ENCODE measurements around the gene IFT74.

IFT74 gene

DNA sequence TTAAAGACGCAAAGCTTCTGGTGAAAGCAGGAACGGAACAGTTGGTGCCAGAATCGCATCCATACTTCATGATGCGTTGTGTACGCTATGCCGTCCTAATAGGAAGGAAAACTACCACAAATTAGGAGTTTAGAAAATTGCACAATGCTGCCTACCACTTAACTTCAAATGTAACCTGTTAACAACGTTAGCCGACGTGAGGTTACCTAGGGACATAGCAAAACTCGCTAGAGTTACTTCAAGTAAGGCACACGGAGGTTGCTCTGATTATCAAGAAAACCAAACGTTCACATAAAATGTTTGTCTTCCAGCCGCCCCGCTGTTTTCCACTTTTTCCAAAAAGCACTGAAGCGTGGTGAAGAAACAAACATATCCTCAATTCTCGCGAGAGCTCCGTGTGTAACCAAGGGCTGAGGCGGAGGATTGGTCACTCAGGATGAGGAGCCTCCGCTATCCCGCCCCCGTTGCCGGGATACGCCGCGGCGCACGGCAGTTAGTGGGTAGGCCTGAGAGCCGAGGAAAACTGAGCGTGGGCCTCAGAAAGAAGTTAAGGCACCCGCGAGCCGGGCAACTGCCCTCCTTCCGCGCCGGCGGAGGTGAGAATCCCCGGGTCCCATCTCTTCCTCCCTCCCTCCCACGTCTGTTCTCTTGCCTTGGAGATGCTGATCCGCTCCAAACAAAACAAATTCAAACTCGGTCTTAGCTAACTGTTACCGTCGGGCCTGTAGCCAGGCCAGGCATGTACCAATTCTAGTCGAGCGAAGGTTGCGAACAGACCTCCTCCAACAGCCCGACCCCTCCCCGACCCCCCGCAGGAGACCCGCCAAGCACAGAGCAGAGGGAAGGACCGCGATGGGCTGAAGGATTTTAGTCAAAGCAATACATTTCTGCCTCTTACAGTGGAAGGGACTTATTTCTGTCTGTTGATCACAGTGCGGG lies at the start of gene IFT74:
IFT74 (plus strand) TSS at position 492 of the 939 bp plus-strand sequence. CDS start 5,556 bp downstream, outside the sequence.
- in situ Hi-C loops (cut with MboI; ENCODE audit: low sequenced_read_pairs): no loop called here

DNA sequence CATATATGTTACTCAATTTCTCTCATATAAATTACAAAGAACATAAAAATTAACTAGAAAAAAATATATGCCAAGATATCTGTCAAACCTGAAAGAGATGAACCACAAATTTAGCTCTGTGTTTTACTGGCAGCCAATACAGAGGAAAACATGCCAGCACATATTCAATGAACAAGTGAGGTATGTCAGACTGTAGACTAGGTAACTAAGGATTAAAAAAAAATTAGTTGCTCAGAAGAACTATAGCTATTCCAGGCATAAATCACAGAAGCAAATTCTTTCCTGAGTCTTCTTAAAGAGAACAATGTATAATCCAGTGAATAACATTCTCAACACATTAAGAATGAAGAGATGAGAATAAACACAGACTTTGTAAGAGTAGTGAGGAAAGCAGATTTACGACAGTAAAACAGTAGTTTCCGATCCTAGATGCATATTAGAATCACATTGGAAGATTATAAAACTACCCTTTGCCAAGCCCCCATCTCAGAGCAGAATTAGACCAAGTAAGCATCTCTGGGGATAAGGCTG lies 43.0 kb upstream of the IFT74 start:
- in situ Hi-C loops (cut with MboI; ENCODE audit: low sequenced_read_pairs): no loop called here

DNA sequence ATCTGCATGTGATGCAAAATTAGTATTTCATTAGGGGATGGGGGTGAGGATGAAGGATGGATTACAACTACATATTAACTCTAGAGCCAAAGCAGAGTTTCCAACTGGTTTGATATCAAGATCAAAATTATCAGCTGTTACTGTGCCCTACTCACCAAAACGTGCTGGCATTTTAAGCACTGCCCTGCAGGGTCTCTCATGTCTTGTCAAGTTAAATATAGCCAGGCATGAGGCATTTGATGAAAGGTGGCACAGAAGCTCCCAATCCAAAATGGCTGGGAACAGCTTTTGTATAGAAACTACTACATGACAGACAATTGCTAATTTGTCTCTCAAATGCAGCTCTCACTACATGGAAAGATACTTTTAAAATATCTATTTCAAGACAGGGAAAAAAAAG lies 36.5 kb upstream of the IFT74 start:
- in situ Hi-C loops (cut with MboI; ENCODE audit: low sequenced_read_pairs): no loop called here

DNA sequence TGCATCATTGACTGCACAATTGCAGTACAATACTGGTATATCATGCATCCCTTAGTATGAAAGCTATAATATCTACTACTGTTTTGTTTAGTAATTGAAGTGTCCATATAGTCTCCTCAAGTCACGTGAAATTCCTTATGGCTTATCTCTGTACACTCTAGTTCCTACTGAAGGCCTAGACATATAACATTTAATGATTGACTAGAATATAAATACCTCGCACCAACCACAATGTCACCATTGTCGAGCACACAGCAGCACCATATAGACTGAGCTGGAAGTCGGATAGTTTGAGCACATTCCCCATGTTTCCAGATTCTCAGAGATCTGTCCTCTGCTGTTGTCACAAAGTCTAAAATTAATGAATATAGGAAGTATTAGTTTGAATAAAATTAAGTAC lies 30.6 kb upstream of the IFT74 start:
- in situ Hi-C loops (cut with MboI; ENCODE audit: low sequenced_read_pairs): no loop called here

DNA sequence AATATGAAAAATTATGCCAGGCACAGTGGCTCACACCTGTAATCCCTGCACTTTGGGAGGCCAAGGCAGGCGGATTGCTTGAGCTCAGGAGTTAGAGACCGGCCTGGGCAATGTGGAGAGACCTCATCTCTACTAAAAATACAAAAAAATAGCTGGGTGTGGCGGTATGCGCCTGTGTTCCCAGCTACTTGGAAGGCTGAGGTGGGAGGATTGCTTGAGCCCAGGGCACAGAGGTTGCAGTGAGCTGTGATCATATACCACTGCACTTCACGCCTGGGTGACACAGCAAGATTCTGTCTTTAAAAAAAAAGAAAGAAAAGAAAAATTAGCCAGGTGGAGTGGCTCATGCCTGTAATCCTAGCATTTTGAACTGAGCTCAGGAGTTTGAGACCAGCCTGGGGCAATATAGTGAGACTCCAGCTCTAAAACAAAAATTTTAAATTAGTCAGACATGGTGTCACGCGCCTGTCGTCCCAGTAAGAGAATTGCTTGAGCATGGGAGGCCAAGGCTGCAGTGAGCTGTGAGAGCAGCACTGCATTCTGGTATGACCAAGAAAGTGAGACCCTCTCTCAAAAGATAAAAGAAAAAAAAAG lies 27.2 kb upstream of the IFT74 start:
- in situ Hi-C loops (cut with MboI; ENCODE audit: low sequenced_read_pairs): no loop called here

DNA sequence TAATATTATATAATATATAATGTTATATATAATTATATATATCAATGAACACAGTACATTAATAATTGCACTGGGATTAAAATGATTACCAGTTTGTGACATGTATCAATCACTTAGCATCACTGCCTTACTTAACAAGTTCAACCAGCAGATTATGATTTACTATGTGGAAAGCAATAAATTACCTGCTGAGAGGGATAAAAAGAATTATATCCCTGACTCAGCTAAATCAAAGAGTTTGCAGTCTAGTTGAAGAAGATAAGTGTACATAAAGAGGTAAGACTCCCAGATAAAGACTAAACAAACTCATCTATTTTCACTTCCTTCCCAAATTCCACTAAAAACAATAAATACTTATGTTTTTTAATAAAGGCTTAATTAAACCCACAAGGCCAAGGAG lies 20.4 kb upstream of the IFT74 start:
- in situ Hi-C loops (cut with MboI; ENCODE audit: low sequenced_read_pairs): no loop called here

DNA sequence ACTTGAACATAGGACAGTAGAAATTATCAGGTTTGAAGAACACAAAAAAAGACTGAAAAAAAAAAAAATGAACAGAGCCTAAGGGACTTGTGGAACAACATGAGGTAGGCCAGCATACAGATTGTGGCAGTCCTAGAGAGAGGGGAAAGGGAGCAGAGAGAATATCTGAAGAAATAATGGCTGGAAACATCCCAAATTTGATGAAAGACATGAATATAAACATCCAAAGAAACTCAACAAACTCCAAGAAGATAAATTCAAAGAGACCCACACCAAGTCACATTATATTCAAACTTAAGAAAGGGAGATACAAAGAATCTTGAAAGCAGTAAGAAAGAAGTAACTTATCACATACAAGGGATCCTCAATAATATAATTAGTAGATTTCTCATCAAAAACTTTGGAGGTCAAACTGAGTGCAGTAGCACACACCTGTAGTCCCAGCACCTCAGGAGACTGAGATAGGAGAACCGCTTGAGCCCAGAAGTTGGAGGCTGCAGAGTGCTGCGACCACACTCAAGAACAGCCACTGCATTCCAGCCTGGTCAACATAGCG lies 18.3 kb upstream of the IFT74 start:
- in situ Hi-C loops (cut with MboI; ENCODE audit: low sequenced_read_pairs): no loop called here

DNA sequence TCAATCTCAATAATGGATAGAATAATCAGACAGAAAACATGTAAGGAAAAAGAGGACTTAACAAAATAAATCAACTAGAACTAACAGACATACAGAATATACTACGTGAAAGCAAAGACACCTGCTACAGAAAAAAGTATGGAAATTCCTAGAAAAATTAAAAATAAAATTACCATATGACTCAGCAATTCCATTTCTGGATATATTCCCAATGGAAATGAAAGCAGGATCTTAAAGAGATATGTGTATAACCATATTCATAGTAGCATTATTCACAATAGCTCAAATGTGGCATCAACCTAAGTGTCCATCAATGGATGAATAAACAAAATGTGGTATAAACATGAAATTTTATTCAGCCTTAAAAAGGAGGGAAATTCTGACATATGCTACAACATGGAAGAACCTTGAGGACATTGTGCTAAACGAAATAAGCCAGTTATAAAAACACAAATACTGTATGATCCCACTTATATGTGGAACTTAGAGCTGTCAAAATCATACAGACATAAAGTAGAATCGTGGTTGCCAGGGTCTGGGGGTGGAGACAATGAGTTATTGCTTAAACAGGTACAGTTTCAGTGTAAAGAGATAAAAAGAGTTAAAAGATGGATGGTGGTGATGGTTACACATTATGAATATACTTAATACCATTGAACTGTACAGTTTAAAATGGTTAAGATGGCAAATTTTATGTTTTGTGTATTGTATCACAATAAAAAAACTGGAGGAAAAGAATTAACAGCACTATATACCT lies 16.1 kb upstream of the IFT74 start:
- in situ Hi-C loops (cut with MboI; ENCODE audit: low sequenced_read_pairs): no loop called here

DNA sequence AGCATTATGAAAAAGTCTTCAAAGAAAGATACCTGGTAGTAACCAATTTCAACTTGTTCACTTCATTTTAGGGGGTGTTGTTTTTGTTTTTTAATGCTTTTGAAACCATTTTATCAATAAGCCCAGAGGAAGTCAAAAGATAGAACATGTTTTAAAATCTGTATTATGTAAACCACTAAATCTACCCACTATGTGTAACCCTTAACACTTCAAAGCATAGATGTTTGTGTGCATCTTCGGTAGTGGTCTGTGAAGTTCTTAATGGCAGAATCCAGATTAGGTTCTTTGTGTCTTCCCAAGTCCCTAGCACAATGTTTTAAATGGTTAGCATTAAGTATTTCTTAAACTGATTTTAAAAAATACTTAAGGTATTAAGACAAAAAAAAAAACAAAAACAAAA lies 15.4 kb upstream of the IFT74 start:
- in situ Hi-C loops (cut with MboI; ENCODE audit: low sequenced_read_pairs): no loop called here

DNA sequence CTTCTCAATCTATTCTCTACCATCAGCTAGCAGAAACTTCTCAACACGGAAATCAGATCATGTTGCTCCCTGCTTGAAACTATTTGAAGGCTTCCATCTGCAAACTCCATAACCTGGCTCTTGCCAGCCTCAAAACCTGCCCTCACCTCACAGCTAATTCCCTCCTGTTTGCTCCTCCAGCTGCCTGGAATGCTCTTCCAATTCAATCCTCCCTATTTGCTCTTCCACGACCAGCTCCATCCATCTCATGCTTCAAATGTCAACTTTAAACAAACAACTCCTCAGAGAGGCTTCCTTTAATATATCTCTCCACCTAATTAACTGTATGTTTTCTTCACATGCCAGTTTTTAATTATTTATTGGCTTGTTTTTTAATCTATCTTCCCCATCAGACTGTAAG lies 10.6 kb upstream of the IFT74 start:
- in situ Hi-C loops (cut with MboI; ENCODE audit: low sequenced_read_pairs): no loop called here

DNA sequence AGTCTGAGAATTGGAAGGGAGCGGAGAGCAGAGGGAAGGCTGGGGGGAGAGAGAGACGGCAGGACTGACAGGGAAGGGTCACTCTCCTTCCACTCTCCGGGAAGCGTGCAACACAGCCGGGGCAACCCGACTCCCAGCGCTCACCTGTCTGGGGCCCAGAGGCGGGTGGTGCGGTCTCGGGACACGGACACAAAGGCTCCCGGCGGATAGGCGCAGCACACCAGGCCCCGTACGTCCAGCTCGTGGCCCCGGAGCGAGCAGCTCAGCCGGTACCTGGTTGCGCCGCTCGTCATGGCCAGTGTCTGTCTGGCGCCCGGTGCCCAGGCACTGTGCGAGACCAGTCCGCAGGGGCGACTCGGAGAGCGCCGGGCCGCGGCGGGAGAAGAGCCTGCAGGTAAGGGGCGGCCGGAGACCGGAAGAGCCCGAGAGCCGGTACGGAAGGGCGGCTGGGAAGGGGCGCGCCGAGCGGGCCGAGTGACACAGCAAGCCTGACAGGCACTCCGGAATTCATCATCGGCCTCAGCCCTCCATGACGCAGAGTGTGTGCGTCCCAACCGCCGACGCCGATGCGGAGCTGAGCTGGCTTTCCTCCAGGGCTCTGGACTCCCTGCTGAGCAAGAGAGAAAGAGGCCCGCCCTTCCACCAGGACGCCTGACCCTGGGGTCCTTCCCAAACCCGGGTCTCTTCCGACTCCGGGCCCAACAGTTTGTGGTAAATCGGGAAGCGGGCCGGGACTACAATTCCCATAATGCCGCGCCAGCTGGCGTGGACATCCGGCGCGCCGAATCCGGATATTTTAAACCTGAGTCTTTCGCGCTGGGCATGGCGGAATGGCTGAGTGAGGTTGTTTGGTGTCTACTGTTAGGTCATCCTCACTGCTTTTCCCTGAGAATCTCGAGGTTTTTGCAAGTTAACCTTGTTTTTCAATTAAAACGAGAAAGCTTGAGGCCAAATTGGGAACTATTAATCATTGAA lies 9.2 kb upstream of the IFT74 start, which contains the start of gene PLAA:
PLAA (minus strand) TSS at position 490 of the 975 bp plus-strand sequence; CDS start at position 293, 197 bp downstream.
- in situ Hi-C loops (cut with MboI; ENCODE audit: low sequenced_read_pairs): no loop called here

DNA sequence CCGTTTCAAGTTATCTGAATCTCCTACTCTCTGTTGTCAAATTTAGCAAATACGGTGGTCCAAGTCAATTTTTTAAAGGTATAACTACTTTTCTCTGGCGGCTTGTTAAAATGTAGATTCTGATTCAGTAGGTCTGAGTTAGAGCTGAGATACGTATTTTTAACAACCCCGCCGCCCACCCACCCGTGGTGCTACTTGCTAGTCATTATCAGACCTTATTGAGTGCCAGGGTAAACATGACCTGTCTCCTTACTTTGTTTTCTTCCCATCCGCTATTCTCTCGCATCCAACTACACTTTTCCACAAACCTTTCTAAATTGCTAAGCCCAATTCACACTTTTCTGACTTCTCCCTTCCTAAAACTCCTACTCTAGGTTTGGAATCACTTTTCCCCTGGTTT lies 8.5 kb upstream of the IFT74 start:
- in situ Hi-C loops (cut with MboI; ENCODE audit: low sequenced_read_pairs): no loop called here

DNA sequence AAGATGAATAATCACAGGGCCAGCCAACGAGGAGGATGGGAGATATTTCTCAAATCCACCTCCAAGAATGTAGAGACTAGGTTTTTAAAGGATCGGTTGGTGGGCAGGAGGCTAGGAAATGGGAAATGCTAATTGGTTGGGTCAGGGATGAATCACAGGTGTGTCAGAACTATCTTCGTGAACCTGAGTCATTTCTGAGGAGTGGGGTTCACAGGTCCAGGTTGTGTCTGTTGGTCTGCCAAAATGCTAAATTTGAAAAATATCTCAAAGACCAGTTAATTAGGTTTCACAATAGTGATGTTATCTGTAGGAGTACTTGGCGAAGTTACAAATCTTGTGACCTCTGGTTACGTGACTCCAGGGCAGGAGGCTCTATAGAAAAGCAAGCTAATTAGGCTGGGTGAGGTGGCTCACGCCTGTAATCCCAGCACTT lies 6.6 kb upstream of the IFT74 start:
- in situ Hi-C loops (cut with MboI; ENCODE audit: low sequenced_read_pairs): no loop called here

DNA sequence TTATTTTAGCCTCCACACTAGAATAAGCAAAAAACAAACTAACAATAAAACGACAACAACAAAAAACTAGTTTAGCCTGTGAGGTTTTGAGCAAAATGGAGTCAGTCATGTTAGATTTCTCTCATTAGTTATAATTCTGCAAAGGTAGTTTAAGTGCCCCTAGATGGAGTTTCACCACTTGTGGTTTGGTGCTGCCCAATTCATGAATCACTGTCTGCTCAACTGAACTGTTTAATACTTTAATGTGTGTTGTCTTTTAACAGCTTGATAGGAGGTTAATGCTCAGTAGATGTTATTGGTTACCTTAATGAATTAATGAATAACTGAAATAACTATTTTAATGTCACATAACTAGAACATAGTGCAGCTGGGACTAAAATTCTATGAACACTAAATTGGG lies 5.7 kb upstream of the IFT74 start:
- in situ Hi-C loops (cut with MboI; ENCODE audit: low sequenced_read_pairs): no loop called here

DNA sequence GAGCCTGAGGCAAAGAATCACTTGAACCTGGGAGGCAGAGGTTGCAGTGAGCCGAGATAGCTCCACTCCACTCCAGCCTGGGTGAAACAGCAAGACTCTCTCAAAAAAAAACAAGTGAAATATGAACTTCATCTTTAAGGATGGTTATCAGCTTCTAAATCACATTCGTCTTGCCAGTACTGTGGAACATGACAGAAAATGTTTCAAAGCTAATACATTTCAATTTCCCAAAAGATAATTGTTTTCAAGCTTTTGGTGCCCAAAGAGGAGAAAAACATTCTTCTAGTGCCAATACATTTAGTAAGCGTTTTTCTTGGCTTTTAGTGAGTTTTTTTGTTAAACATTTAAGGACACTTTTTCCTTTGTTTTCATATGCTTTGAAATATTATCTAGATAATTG lies 4.4 kb upstream of the IFT74 start:
- in situ Hi-C loops (cut with MboI; ENCODE audit: low sequenced_read_pairs): no loop called here

DNA sequence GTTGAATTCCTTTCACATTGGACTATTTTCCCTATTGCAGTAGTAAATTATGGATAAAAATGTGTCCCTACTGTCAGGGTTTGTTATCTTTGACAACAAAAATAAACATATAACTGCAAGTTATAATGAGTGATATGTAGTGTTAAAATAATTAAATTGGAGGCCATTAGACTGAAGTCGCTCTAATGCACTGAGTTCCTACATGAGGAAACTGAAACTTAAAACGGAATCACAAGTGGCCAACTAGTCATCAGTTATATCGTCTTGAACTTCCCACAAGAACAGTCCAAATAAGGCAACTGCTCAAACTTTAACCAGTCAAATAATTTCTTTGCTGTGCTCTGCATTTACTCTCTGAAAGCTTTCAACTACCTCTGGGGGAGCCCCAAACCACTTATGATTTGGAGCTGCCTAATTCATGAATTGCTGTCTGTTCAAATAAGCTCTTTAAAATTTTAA lies 2.1 kb upstream of the IFT74 start:
- in situ Hi-C loops (cut with MboI; ENCODE audit: low sequenced_read_pairs): no loop called here

DNA sequence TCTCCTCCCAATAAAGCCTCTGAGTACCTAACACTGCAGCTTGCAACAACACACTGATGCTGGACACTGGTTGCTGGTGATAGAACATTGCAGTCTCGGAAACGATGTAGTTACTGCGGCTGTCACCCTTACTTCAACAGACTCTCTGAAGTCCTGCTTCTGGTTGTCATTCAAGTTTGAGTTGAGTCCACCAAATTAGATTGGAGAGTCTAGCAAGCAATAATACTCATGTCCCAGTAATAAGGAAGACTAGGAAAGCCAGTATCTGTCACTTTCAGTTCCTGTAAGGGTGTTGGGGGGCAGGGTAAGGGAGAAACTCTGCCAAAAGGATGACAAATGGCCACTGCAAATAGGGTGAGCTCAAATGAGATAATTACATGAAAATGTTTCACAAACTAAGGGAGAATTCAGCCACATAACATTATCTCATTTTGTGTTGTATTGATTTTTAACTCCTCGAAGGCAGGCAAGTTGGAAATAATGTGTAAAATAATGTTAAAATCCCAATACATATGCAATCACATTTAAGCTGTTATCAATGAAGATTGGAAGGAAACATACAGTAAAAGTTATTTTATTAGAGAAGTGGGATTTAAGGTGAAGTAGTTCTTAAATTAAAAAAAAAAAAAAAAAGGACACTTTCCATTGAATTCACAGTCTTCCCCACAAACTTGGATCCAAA lies 849 bp upstream of the IFT74 start:
- in situ Hi-C loops (cut with MboI; ENCODE audit: low sequenced_read_pairs): no loop called here

DNA sequence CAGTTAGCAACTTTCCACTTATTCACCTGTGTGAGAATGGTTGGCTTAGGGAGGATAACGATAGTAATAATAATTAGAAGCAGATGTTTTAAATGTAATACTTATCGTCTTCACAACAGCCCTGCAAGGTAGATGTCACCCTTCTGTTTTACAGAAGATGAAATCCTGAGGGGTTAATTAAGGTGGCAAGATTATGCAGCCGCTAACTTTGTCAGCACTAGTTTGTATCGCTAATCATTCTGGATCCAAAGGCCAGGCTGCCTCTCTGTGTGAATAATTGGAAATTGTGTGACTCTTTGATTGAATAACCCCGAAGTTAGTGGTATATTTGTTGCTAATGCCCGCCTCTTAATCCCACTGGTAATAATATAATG lies 635 bp downstream of the IFT74 start:
- in situ Hi-C loops (cut with MboI; ENCODE audit: low sequenced_read_pairs): no loop called here

DNA sequence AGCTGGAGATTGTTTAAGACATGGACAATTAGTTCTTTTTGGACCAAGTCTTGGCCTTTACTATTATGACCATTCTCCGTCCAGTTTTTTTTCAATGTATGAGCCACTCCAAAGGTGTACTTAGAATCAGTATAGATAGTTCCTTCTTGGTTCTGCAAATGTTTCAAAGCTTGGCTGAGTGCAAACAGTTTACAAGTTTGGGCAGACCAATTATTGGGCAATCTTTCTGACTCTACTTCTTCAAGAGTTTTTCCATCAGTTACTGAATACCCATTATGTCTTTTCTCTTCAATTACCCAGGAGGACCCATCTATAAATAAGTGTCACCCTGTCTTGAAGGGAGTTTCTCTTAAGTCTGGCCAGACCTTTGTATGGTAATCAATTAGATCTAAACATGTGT lies 15.5 kb downstream of the IFT74 start:
- in situ Hi-C loops (cut with MboI; ENCODE audit: low sequenced_read_pairs): no loop called here

All from HL-60/S4 treated with phorbol 12-myristate 13-acetate at 8.2 ng/mL for 4 days and 3 days (cell line).